Pancreas (tissue), 10 donors: ENCODE data around the gene ROR2. TPM values are rescaled to one million over a fixed set of nuclear protein-coding genes. Genes with fewer than 3 reads are reported as not detected.

ENCODE experiments used
- ATAC-seq, 4 donors: fragments of 200-7000 bp; cut with Tn5 transposase; one replicate each; pipeline versions ENCODE4 v1.8.0 to v1.9.1; 2020; ENCODE audit warnings: mild to moderate bottlenecking in 4 of 4, moderate library complexity in 4 of 4
- DNase-seq, 6 donors: peaks; one replicate each; pipeline ENCODE4 v3.0.0-alpha.2; 2020
- FAIRE-seq: peaks from 2 replicates; lab custom pipeline; 2012; peaks lifted over from hg19 to GRCh38; lab: Jason Lieb, UNC
- H3K27ac ChIP-seq, 4 donors: fragments of 200-600 bp; sonication (generic); 1 replicate in 3 of 4; 2 replicates in 1 of 4; pipeline versions ENCODE4 v1.5.0 to v1.8.0; 2020
- H3K27me3 ChIP-seq, 4 donors: fragments of 200-600 bp; one replicate each; pipeline ENCODE4 v1.8.0; 2021
- H3K36me3 ChIP-seq, 3 donors: fragments of 200-600 bp; sonication (generic) in 1 of 3; one replicate each; pipeline versions ENCODE4 v1.5.0 to v1.8.0; 2020 to 2021
- H3K4me1 ChIP-seq, 3 donors: fragments of 200-600 bp; one replicate each; pipeline ENCODE4 v1.8.0; 2021
- H3K4me3 ChIP-seq, 4 donors: fragments of 200-600 bp; sonication (generic) in 2 of 4; one replicate each; pipeline versions ENCODE4 v1.5.0 to v1.8.0; 2020 to 2021
- H3K9me3 ChIP-seq, 4 donors: fragments of 200-600 bp; one replicate each; pipeline ENCODE4 v1.8.0; 2021
- WGBS, 2 donors: extraction: QIAGEN DNeasy Blood & Tissue Kit; methylation state at CpG; one replicate each; pipeline ENCODE4 v1.1.7; 2013; 5-methylcytosine and 5-hydroxymethylcytosine counted together
- intact Hi-C, 3 donors: fragments of 100-400 bp; cut with DNase I; formaldehyde crosslinking; loops; one replicate each; pipeline versions ENCODE4 v1.11.1 to v1.14.2; 2022
- polyA plus RNA-seq, 2 donors: library from polyadenylated mRNA; stranded (reverse); fragments of 200-250 nt; gene quantifications; one replicate each; pipeline ENCODE4 v1.2.3, GENCODE V29; 2013
- total RNA-seq, 6 donors: library from RNA; stranded (reverse); fragmentation: NEBNext Ultra II Directional in 4 of 6; extraction: Animal tissue kit (Norgen Biotek cat#: 25700) in 4 of 6; gene quantifications; one replicate each; pipeline versions ENCODE4 v1.2.1 to v1.2.4, GENCODE V29; 2021 to 2023
- TF ChIP-seq, protein P1 (sequence below), 4 donors: fragments of 200-600 bp; sonication (generic) in 3 of 4; IDR thresholded peaks; one replicate each; pipeline versions ENCODE4 v1.5.0 to v1.8.0; 2021; ENCODE audit warnings: antibody characterized with exemption in 4 of 4
- donor health status: healthy with polysubstance abuse.
- donor health status: DM: no; HTN: no; CAD: no; lungs with moderate emphysema.
- donor health status: DM: no; HTN: no; CAD: no.
- donor health status: control.
- donor health status: control.
- donor health status: Bipolar disorder and iron deficiency.
- donor health status: DM: yes; HTN: yes; CAD: no.
- donor health status: DM: no; HTN: no; CAD: no.
- donor health status: DM: no; HTN: no; CAD: no.
- donor health status: DM: yes; HTN: yes; CAD: no.

ROR2 gene
- total and polyA plus RNA-seq, 8 donors = 0.67 to 6.3 (median 1.2) TPM

DNA sequence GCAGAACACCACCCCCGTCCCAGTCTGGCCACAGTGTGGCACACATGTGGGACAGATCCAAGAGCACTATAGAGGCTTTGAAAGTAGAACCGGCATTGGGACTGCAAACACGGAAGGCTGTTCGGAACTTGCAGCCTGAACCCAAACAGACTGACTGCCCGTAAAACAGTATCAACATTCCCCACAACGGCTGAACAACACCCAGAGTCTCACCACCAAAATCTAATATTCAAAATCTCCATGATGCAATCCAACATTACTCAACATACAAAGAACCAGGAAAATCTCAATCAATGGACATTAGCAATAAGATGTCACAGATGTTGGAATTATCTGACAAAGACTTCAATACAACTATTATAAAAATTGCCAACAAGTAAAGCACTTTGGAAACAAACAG, 82.3 kb downstream of the ROR2 start:
- Histone ChIP-seq H3K36me3 (no peaks in the 10 kb centered on the region), H3K4me3 (no peak overlapping the region), H3K4me1 (no peaks in the 10 kb centered on the region), H3K27ac (no peak overlapping the region), H3K9me3 (no peaks in the 10 kb centered on the region), H3K27me3 (no peaks in the 10 kb centered on the region)
- intact Hi-C loops = no loop called here
- no peak for FAIRE-seq
- WGBS, 2 donors = 85% methylated on average over 6 of the region's 6 CpGs
- TF ChIP-seq, protein P1, sequence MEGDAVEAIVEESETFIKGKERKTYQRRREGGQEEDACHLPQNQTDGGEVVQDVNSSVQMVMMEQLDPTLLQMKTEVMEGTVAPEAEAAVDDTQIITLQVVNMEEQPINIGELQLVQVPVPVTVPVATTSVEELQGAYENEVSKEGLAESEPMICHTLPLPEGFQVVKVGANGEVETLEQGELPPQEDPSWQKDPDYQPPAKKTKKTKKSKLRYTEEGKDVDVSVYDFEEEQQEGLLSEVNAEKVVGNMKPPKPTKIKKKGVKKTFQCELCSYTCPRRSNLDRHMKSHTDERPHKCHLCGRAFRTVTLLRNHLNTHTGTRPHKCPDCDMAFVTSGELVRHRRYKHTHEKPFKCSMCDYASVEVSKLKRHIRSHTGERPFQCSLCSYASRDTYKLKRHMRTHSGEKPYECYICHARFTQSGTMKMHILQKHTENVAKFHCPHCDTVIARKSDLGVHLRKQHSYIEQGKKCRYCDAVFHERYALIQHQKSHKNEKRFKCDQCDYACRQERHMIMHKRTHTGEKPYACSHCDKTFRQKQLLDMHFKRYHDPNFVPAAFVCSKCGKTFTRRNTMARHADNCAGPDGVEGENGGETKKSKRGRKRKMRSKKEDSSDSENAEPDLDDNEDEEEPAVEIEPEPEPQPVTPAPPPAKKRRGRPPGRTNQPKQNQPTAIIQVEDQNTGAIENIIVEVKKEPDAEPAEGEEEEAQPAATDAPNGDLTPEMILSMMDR (IDR thresholded peaks at IDR 0.05) = no peak
- DNase-seq = no peak
- no peak for ATAC-seq

DNA sequence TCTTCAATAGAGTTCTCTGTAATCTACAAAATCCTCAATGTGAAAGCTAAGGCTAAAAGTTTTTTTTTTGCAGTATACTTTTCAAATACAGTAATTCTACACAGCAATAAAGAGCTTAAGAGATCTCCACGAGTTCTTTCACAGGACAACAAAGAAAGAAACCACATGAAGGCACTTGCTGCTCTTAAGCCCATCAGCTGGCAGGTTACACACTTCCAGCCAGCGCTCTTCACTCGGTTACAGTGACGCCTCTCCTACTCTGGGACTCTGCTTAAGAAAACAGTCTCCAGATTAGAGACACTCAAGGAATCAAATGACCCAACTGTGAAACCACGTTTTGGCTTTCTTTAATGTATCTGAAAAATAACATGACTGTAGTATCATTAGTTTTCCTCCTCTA, 85.0 kb downstream of the ROR2 start:
- no peak for ATAC-seq
- H3K9me3 ChIP-seq = no peaks in the 10 kb centered on the region
- TF ChIP-seq, protein P1 (IDR thresholded peaks at IDR 0.05) = no peak
- no peak overlapping the region for H3K4me3 ChIP-seq
- no peaks in the 10 kb centered on the region for H3K27me3 ChIP-seq
- H3K27ac ChIP-seq = no peak overlapping the region
- WGBS, 2 donors = 63 to 70% methylated on average over 5 of the region's 5 CpGs
- DNase-seq = no peak
- no peaks in the 10 kb centered on the region for H3K4me1 ChIP-seq
- no peak for FAIRE-seq
- no peaks in the 10 kb centered on the region for H3K36me3 ChIP-seq
- intact Hi-C loops = no loop called here

DNA sequence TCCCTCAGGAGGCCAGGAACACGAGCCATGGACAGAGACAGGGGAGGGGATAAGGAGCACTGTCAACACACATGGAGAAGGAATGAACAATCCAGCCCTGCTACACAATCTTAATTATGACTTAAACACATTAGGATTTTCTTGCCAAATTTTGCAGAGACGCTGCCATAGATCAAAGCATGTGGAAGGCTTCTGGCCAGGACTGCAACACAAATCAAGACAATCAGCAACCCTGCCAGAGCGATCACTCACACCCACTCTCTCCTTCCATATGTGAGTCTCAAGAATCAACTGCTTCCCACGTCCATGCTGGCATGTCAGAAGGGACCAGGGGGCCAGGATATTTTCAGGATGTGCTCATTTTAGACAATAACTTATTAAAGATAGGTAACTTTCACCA, 85.6 kb downstream of the ROR2 start:
- Histone ChIP-seq H3K36me3 (no peaks in the 10 kb centered on the region), H3K4me1 (no peaks in the 10 kb centered on the region), H3K4me3 (no peak overlapping the region), H3K27ac (no peak overlapping the region), H3K27me3 (no peaks in the 10 kb centered on the region), H3K9me3 (no peaks in the 10 kb centered on the region)
- DNase-seq = no peak
- ATAC-seq = no peak
- intact Hi-C loops = no loop called here
- no peak for FAIRE-seq
- TF ChIP-seq, protein P1 (IDR thresholded peaks at IDR 0.05) = no peak
- WGBS, 2 donors = 60 to 68% methylated on average over 4 of the region's 4 CpGs

DNA sequence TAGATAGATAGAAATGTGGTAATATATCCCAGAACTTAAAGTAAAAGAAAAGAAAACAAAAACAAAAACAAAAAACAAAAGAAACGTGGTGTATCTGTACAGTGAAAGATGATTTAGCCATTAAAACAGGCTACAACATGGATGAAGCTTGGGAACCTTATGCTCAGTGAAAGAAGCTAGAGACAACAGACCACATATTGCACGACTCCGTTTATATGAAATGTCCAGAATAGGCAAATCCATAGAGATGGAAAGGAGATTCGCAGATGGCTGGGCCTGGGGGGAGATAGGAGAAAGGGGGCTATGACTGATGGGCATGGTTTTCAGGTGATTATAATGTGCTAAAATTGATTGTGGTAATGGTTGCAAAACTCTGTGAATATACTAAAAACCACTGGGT, 86.6 kb downstream of the ROR2 start:
- FAIRE-seq = no peak
- intact Hi-C loops = no loop called here
- H3K27me3 ChIP-seq = no peaks in the 10 kb centered on the region
- no peak for ATAC-seq
- TF ChIP-seq, protein P1 (IDR thresholded peaks at IDR 0.05) = no peak
- H3K27ac ChIP-seq = no peak overlapping the region
- no peaks in the 10 kb centered on the region for H3K4me1 ChIP-seq
- no peaks in the 10 kb centered on the region for H3K36me3 ChIP-seq
- no peaks in the 10 kb centered on the region for H3K9me3 ChIP-seq
- WGBS, 2 donors = 74 to 89% methylated on average over 4 of the region's 4 CpGs
- H3K4me3 ChIP-seq = no peak overlapping the region
- DNase-seq = no peak

DNA sequence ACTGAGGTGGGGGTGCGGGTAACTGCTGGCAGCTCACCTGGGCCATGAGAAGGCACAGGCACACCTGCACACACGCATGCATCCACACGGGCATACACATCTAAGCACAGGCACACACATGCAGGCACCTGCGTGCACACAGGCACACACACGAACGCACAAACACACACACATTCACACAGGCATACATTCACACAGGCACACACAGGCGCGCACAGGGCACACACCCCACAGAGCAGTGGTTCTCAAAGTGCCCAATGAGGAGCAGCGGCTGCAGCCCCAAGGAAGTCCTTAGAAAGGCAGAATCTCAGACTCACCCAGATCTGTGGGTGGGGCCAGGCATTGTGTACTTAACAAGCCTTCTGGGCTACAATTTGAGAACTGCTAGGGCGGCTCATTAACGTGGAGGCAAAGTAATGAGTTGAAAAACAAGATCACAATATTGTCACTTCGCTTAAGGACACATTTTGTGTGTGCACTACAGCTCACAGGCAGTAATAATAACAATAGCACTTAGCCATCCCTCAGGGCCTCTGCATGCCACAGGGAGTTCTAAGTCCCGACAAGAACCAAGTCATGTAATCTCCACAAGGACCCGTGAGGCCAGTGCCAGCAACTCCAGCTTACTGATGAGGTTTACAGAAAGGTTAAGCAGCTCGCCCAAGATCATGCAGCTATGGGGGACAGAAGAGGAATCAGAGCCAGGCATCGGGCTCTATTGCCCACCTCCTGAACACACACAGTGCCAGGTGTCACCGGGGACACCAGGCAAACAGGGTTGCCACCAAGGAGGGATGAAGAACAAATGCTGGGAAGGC, 91.6 kb downstream of the ROR2 start:
- H3K4me3 ChIP-seq = no peak overlapping the region
- H3K36me3 ChIP-seq = no peaks in the 10 kb centered on the region
- no peaks in the 10 kb centered on the region for H3K9me3 ChIP-seq
- H3K27me3 ChIP-seq = no peaks in the 10 kb centered on the region
- no peak for DNase-seq
- TF ChIP-seq, protein P1 (IDR thresholded peaks at IDR 0.05) = no peak
- ATAC-seq = no peak
- WGBS, 2 donors = 86 to 92% methylated on average over 17 of the region's 17 CpGs
- no peaks in the 10 kb centered on the region for H3K4me1 ChIP-seq
- FAIRE-seq = no peak
- no peak overlapping the region for H3K27ac ChIP-seq
- intact Hi-C loops = no loop called here
